Skeletal muscle satellite cell (primary cell): ENCODE results near the gene PRH2. TPM values are rescaled to one million over a fixed set of nuclear protein-coding genes. Genes with fewer than 3 reads are reported as not detected.

Experiments
- H3K27me3 ChIP-seq: 2 replicates; pipeline ENCODE4 v1.7.0; 2013; ENCODE audit warnings: low read length; ENCODE audit not compliant: control insufficient read depth, insufficient read depth
- H3K36me3 ChIP-seq: 2 replicates; pipeline ENCODE4 v1.7.0; 2013; ENCODE audit warnings: mild to moderate bottlenecking, control low read depth, low read length; ENCODE audit not compliant: insufficient read depth
- H3K4me1 ChIP-seq: 2 replicates; pipeline ENCODE4 v1.7.0; 2013; ENCODE audit warnings: low read length; ENCODE audit not compliant: control insufficient read depth, insufficient read depth
- H3K4me2 ChIP-seq: 2 replicates; pipeline ENCODE4 v1.7.0; 2013; ENCODE audit warnings: mild to moderate bottlenecking, low read length
- H3K4me3 ChIP-seq: 2 replicates; pipeline ENCODE4 v1.7.0; 2013; ENCODE audit warnings: low read length
- H3K9ac ChIP-seq: 2 replicates; pipeline ENCODE4 v1.7.0; 2013; ENCODE audit warnings: mild to moderate bottlenecking, low read depth, low read length, moderate library complexity
- H3K9me3 ChIP-seq: replicated peaks from 2 replicates; pipeline ENCODE4 v1.7.0; 2013; ENCODE audit warnings: mild to moderate bottlenecking, control low read depth, low read length
- total RNA-seq: library from RNA; depleted of rRNA; stranded (reverse); fragments of >200 nt; gene quantifications from 2 replicates; pipeline ENCODE4 v1.2.3, GENCODE V29; 2012; rRNA removed

PRH2 gene
- not detected in 2 replicates for total RNA-seq

DNA sequence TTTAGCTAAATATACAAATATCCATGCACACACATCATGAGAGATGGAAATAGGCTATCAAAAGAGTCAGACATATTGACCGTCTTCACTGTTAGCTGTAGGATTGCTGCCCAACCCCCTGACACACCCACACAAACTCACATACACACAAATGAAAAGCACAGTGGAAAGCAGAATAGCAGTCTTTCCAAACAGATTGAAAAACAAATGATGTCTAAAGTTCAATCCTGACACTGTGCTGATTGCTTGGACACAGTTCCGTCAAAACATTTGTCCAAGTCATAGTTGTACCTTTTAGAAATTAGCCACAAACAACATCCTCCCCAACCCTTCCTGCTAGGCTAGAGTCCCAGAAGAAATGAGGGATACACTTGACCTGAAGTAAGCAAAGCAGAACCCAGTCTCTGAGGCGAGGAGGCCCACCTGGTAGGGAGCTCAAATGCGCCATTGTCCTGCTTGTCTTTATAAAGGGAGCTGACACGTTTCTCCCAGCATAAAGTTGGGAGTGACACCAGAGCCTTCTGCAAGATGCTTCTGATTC lies at the start of gene PRH2:
Gene PRH2 (plus strand): TSS at position 491 of the 541 bp plus-strand sequence. CDS start 38 bp downstream, at position 529.
- H3K4me2 ChIP-seq, result no peak within 1 kb of the TSS
- H3K9ac ChIP-seq, result no peak within 1 kb of the TSS
- no peaks in the 10 kb centered on the region for H3K4me1 ChIP-seq
- no peaks in the 10 kb centered on the region for H3K36me3 ChIP-seq
- no peaks in the 10 kb centered on the region for H3K27me3 ChIP-seq
- H3K9me3 ChIP-seq, result no peaks in the 10 kb centered on the region
- no peak within 1 kb of the TSS for H3K4me3 ChIP-seq

DNA sequence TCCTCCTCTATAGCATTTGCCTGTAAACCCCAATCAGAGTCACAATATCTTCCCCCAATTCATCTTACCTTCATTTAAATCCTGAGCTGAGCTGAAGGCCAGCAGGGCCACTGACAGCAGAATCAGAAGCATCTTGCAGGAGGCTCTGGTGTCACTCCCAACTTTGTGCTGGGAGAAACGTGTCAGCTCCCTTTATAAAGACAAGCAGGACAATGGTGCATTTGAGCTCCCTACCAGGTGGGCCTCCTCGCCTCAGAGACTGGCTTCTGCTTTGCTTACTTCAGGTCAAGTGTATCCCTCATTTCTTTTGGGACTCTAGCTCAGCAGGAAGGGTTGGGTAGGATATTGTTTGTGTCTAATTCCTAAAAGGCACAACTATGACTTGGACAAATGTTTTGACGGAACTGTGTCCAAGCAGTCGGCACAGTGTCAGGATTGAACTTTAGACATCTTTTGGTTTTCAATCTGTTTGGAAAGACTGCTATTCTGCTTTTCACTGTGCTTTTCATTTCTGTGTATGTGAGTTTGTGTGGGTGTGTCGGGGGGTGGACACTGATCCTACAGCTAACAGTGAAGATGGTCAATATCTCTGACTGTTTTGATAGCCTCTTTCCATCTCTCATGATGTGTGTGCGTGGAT lies 44.8 kb upstream of the PRH2 start, which contains the start of gene PRH1:
Gene PRH1 (minus strand): TSS at position 170 of the 640 bp plus-strand sequence. CDS start 38 bp downstream, at position 132.
- Histone ChIP-seq H3K4me3 (no peak within 1 kb of the TSS), H3K4me1 (no peaks in the 10 kb centered on the region), H3K9me3 (no peaks in the 10 kb centered on the region), H3K27me3 (no peaks in the 10 kb centered on the region), H3K4me2 (no peak within 1 kb of the TSS), H3K36me3 (no peaks in the 10 kb centered on the region), H3K9ac (no peak within 1 kb of the TSS)

DNA sequence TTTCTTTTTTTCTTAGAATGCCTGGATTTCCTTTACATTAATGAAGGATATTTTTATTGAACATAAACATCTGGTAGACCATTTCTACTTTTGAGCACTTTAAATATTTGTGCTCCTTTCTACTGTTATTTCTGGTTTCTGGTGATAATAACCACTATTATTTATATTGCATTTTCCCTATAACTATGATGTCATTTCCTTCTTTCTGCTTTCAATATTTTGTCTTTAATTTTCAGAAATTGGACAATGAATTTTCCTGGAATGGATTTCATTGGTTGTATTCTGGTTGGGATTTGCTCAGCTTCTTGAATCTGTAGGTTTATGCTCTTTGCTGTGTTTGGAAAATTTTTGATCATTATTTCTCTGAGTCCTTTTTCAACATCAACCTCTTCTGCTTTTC lies 39.8 kb upstream of the PRH2 start:
- Histone ChIP-seq H3K4me2 (no peak overlapping the region), H3K4me1 (no peaks in the 10 kb centered on the region), H3K4me3 (no peak overlapping the region), H3K9ac (no peak overlapping the region), H3K9me3 (no peaks in the 10 kb centered on the region), H3K27me3 (no peaks in the 10 kb centered on the region), H3K36me3 (no peaks in the 10 kb centered on the region)

DNA sequence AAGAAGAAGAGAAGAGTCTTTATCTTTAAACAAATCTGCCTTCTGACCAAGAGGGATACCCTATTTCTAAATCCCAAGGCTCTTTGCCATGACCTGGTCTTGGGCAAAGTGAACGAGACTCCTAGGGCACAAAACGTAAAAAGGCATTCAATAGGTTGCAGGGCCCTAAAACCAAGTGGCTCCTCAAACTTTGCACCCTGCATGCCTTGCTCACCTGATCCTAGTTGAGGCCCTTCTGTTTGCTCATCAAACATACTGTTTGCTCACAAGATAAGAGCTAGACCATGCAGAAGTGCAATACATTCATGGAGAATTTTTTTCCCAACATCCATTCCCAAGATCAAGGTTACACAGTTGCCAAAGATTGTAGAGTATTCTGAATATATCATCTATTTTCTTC lies 37.1 kb upstream of the PRH2 start:
- no peak overlapping the region for H3K9ac ChIP-seq
- no peaks in the 10 kb centered on the region for H3K4me1 ChIP-seq
- no peaks in the 10 kb centered on the region for H3K9me3 ChIP-seq
- H3K4me2 ChIP-seq, result no peak overlapping the region
- H3K36me3 ChIP-seq, result no peaks in the 10 kb centered on the region
- no peaks in the 10 kb centered on the region for H3K27me3 ChIP-seq
- H3K4me3 ChIP-seq, result no peak overlapping the region

DNA sequence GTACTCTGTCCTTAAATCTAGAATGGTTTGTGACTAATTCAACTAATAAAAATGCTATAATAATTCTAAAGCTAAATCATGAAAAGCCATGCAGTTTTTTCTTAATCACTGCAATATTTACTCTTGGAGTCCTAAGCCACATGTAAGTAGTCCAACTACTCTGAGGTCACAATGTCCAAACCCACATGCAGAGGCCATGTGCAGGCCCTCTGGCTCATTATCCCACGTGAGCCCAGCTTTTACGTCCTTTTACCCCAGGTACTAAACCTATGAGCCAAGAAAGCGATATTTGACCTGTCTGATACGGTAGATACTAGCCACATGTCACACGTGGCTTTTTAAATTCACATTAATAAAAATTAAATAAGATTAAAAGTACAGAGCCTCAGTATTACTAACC lies 32.2 kb upstream of the PRH2 start:
- no peaks in the 10 kb centered on the region for H3K4me1 ChIP-seq
- no peaks in the 10 kb centered on the region for H3K9me3 ChIP-seq
- no peaks in the 10 kb centered on the region for H3K27me3 ChIP-seq
- no peak overlapping the region for H3K4me3 ChIP-seq
- no peak overlapping the region for H3K9ac ChIP-seq
- no peaks in the 10 kb centered on the region for H3K36me3 ChIP-seq
- no peak overlapping the region for H3K4me2 ChIP-seq

DNA sequence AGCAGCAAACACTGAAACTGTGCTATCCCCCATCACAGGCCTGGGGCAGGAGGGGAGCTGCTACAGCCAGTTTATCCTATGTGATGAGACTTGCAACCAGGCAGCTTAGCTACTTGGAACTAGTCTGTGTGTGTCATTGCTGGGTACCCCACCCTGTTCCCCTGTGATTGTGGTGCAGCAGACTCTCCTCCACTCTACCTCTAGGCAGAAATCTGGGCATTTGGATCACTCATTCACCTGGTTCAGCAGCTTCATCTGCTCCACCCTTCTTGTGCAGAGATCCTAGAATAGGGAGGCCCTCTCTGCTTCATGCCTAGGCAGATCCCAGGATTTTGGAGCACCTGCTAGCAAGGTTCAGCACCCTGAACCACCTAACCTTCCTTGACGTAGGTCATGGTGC lies 28.5 kb upstream of the PRH2 start:
- no peaks in the 10 kb centered on the region for H3K27me3 ChIP-seq
- no peaks in the 10 kb centered on the region for H3K4me1 ChIP-seq
- H3K4me3 ChIP-seq, result no peak overlapping the region
- H3K9me3 ChIP-seq, result no peaks in the 10 kb centered on the region
- H3K36me3 ChIP-seq, result no peaks in the 10 kb centered on the region
- H3K4me2 ChIP-seq, result no peak overlapping the region
- H3K9ac ChIP-seq, result no peak overlapping the region

DNA sequence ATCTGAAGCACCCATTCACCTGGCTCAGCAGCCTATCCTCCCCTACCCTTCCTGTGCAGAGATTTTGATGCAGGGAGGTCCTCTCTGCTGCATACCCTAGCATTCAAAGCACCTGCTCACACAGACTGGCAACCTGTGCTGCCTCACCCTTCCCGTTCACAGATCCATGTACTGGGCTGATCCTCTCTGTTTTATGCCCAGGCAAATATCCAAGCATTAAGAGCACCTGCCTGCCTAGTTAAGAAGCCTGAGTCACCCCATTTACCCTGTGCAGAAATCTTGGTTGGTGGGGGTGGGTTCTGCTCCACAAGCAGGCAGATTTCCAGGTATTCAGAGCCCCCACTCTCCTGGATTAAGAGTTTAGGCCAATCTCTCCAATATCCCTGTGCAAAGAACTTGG lies 28.1 kb upstream of the PRH2 start:
- Histone ChIP-seq H3K4me1 (no peaks in the 10 kb centered on the region), H3K27me3 (no peaks in the 10 kb centered on the region), H3K36me3 (no peaks in the 10 kb centered on the region), H3K9me3 (no peaks in the 10 kb centered on the region), H3K4me2 (no peak overlapping the region), H3K9ac (no peak overlapping the region), H3K4me3 (no peak overlapping the region)

DNA sequence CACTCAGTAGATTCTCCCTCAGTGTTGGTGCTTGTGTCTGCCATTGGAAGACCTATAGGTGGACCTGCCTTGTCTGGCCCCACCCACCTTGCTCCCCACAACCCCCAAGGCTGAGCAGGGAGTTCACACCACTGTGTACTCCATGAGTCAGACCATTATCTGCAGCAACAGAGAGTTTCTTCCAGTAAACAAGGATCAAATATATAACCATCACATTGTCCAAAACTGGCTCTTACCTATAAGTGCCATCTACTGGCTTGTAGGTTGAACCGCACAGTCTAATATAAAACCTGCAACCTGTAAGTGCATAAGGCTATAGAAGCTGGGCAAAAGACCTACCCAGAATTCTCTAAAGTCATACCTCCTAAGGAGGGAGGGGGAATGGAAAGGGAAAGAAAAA lies 27.6 kb upstream of the PRH2 start:
- no peak overlapping the region for H3K4me3 ChIP-seq
- no peaks in the 10 kb centered on the region for H3K36me3 ChIP-seq
- no peak overlapping the region for H3K9ac ChIP-seq
- H3K4me2 ChIP-seq, result no peak overlapping the region
- H3K4me1 ChIP-seq, result no peaks in the 10 kb centered on the region
- H3K27me3 ChIP-seq, result no peaks in the 10 kb centered on the region
- H3K9me3 ChIP-seq, result no peaks in the 10 kb centered on the region

DNA sequence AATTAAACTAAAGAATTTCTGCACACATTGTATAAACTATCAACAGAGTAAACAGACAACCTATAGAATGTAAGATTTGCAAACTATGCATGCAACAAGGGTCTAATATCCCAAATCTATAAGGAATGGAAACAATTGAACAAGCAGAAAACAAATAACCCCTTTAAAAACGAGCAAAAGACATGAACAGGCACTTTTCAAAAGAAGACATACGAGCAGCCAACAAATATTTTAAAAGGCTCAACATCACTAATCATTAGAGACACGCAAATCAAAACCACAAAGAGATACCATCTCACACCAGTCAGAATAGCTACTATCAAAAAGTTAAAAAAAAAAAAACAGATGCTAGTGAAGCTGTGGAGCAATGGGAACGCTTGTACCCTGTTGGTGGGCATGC lies 24.4 kb upstream of the PRH2 start:
- Histone ChIP-seq H3K9me3 (no peaks in the 10 kb centered on the region), H3K4me1 (no peaks in the 10 kb centered on the region), H3K4me2 (no peak overlapping the region), H3K4me3 (no peak overlapping the region), H3K36me3 (no peaks in the 10 kb centered on the region), H3K9ac (no peak overlapping the region), H3K27me3 (no peaks in the 10 kb centered on the region)

DNA sequence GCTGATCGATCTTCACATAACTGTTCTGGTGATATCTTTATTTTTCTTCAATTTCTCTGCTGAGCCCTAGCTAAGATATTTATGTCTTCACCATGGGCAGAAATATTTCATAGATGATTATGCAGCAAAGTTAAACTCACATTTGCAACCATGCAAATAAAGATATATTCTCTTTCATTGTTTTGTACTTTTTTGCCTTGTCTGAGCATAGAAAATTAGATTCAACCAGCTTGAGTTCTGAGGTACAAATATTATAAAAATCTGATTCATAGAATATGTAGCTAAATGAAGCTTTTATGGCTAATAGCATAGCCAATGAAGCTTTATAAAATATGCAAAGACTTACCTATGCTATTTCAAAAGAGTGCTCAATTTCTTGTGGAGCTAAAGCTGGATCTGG lies 19.6 kb upstream of the PRH2 start, which contains the start of gene TAS2R13:
Gene TAS2R13 (minus strand): TSS at position 101 of the 400 bp plus-strand sequence. CDS start 264 bp downstream, outside the sequence.
- H3K4me2 ChIP-seq, result no peak within 1 kb of the TSS
- H3K4me3 ChIP-seq, result no peak within 1 kb of the TSS
- no peaks in the 10 kb centered on the region for H3K36me3 ChIP-seq
- no peak within 1 kb of the TSS for H3K9ac ChIP-seq
- H3K9me3 ChIP-seq, result no peaks in the 10 kb centered on the region
- H3K27me3 ChIP-seq, result no peaks in the 10 kb centered on the region
- H3K4me1 ChIP-seq, result no peaks in the 10 kb centered on the region

DNA sequence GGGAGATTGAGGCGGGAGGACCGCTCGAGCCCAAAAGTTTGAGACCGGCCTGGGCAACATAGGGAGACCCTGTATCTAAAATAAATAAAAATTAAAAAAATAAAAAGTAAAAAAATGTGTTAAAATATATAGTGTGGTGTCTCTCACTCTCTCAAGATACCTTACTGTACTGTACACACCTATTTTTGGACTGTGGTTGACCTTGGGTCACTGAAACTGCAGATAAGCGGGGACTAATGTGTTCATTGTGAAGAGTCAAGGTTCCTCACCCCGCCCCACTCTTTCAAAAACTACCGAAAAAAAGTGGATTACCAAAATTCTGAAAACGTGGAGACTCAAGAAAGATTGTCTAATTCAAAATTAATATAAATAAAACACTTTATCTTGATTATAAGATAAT lies 18.7 kb upstream of the PRH2 start:
- Histone ChIP-seq H3K36me3 (no peaks in the 10 kb centered on the region), H3K9me3 (no peaks in the 10 kb centered on the region), H3K4me3 (no peak overlapping the region), H3K4me1 (no peaks in the 10 kb centered on the region), H3K9ac (no peak overlapping the region), H3K27me3 (no peaks in the 10 kb centered on the region), H3K4me2 (no peak overlapping the region)

DNA sequence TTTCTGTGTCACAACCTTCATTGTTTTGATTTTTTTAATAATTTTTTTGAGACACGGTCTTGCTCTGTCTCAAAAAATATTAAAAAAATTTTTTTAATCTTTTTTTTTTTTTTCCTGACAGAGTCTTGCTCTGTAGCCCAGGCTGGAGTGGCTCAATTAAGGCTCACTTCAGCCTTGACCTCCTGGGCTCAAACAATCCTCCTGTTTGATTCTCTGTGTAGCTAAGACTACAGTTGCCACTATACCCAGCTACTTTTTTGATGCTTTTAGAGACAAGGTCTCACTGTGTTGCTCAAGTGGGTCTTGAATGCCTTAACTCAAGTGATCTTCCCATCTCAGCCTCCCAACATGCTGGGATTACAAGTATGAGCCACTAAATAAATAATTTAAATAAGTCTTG lies 9.2 kb upstream of the PRH2 start:
- Histone ChIP-seq H3K4me1 (no peaks in the 10 kb centered on the region), H3K4me3 (no peak overlapping the region), H3K27me3 (no peaks in the 10 kb centered on the region), H3K9ac (no peak overlapping the region), H3K9me3 (no peaks in the 10 kb centered on the region), H3K4me2 (no peak overlapping the region), H3K36me3 (no peaks in the 10 kb centered on the region)
